HepG2 (cell line): ENCODE measurements around the gene RETREG2. TPM values are rescaled to one million over a fixed set of nuclear protein-coding genes. Genes with fewer than 3 reads are reported as not detected.

Source experiments
- ARID2 ChIP-seq: sonication (generic); formaldehyde crosslinking; IDR thresholded peaks from 2 replicates; pipeline ENCODE4 v1.8.1; 2022; ENCODE audit warnings: mild to moderate bottlenecking, missing genetic modification reagents, borderline replicate concordance
- BRCA1 ChIP-seq: sonication (generic); formaldehyde crosslinking; IDR thresholded peaks from 2 replicates; pipeline ENCODE4 v1.4.0; 2020; ENCODE audit warnings: missing genetic modification reagents
- FUBP1 ChIP-seq: sonication (generic); formaldehyde crosslinking; IDR thresholded peaks from 2 replicates; pipeline ENCODE4 v1.5.1; 2020; ENCODE audit warnings: missing genetic modification reagents, mild to moderate bottlenecking, borderline replicate concordance
- KLF9 ChIP-seq: IDR thresholded peaks from 2 replicates; pipeline ENCODE4 v1.6.1; 2016; ENCODE audit warnings: low read depth
- MIER2 ChIP-seq: IDR thresholded peaks from 2 replicates; pipeline ENCODE4 v1.6.1; 2016; ENCODE audit warnings: missing biosample characterization, missing genetic modification reagents
- NFIC ChIP-seq: IDR thresholded peaks from 2 replicates; pipeline ENCODE4 v1.6.1; 2012; ENCODE audit warnings: mild to moderate bottlenecking, low read length, inconsistent platforms
- PITX1 ChIP-seq: sonication (generic); formaldehyde crosslinking; IDR thresholded peaks from 2 replicates; pipeline ENCODE4 v1.5.1; 2020; ENCODE audit warnings: mild to moderate bottlenecking, missing genetic modification reagents
- ZFP36L1 ChIP-seq: sonication (generic); formaldehyde crosslinking; IDR thresholded peaks from 2 replicates; pipeline ENCODE4 v1.8.0; 2022; ENCODE audit warnings: mild to moderate bottlenecking, missing genetic modification reagents, moderate library complexity
- ZNF12 ChIP-seq: sonication (generic); formaldehyde crosslinking; IDR thresholded peaks from 2 replicates; pipeline ENCODE4 v1.5.0; 2020; ENCODE audit warnings: missing genetic modification reagents
- ZNF292 ChIP-seq: sonication (generic); formaldehyde crosslinking; IDR thresholded peaks from 2 replicates; pipeline ENCODE4 v1.8.1; 2022; ENCODE audit warnings: mild to moderate bottlenecking, low read depth, missing genetic modification reagents, borderline replicate concordance
- ZNF629 ChIP-seq: sonication (generic); formaldehyde crosslinking; conservative IDR thresholded peaks from 2 replicates; pipeline ENCODE4 v1.5.0; 2020; ENCODE audit warnings: missing genetic modification reagents
- polyA plus RNA-seq, 8 experiments: library from polyadenylated mRNA; depleted of rRNA in 3 of 8; stranded (reverse) in 7 of 8; unstranded in 1 of 8; fragments of >200 nt; fragmentation: Illumina TruSeq in 4 of 8; extraction: Trizol in 4 of 8; gene quantifications; 2 replicates each; pipeline versions ENCODE4 v1.2.1 to v1.2.3, GENCODE V29; 2011 to 2016; ENCODE audit warnings: low read depth in 4 of 8, missing spikeins in 1 of 8, mixed read lengths in 1 of 8; ENCODE audit not compliant: insufficient read depth in 1 of 8
- total RNA-seq, 5 experiments: library from RNA; depleted of rRNA; stranded (reverse); fragments of >200 nt; fragmentation: Illumina TruSeq; extraction: Trizol; gene quantifications; 2 replicates each; pipeline ENCODE4 v1.2.3, GENCODE V29; 2016; ENCODE audit warnings: low read depth in 1 of 5
- TF ChIP-seq, protein P1 (sequence below): sonication (generic); formaldehyde crosslinking; IDR thresholded peaks from 2 replicates; pipeline ENCODE4 v1.4.0; 2020; ENCODE audit warnings: mild to moderate bottlenecking, missing genetic modification reagents

The RETREG2 gene
- total and polyA plus RNA-seq, 2 of the 13 experiments (the other 11 are each of a cell fraction or from before 2014, with no cell fraction given), result 86.0 to 134 TPM

DNA sequence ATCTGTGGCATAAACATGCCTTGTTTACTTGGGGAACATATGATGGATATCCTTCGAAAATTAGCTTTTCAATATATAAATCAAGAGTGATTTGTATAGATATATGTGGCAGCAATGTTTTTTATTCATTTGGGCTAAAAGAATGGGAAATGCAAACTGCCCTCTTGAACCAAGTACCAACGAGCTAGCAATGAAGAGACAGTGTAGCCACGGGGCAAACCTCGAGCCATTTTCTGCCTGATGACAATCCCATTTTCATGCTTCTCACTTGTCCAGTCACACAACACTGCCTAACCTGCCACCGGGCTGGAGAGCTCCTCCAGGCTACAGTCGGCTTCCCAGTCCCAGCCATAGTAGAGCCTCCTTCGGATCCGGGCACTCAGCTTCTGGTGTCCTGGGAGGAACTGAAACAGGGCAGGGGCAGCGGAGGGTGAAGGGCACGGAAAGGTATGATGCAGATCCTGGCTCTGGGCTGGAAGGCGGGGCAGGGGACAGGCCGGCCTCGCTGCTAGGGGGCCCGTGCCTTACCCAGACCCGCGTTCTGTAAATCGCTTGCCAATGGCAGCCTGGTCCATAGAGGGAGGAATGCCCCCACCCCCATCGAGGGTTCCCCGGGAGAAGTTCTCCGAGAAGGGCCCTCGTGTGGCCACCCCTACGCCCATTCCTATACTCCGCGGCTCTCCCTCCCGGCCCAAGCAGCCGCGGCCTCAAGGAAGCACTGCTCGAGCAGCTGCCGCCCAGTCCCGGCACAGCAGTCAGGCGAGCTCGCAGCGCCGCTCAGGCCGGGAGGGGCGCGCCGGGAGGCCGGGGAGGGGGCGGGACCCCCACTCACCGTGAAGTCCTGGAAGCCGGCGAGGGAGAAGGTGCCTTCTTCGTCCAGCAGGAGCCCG, 1.9 kb upstream of the RETREG2 start (continued):
- TF ChIP-seq MIER2 (CRISPR knock-in tag), result no peak
- TF ChIP-seq, protein P1, sequence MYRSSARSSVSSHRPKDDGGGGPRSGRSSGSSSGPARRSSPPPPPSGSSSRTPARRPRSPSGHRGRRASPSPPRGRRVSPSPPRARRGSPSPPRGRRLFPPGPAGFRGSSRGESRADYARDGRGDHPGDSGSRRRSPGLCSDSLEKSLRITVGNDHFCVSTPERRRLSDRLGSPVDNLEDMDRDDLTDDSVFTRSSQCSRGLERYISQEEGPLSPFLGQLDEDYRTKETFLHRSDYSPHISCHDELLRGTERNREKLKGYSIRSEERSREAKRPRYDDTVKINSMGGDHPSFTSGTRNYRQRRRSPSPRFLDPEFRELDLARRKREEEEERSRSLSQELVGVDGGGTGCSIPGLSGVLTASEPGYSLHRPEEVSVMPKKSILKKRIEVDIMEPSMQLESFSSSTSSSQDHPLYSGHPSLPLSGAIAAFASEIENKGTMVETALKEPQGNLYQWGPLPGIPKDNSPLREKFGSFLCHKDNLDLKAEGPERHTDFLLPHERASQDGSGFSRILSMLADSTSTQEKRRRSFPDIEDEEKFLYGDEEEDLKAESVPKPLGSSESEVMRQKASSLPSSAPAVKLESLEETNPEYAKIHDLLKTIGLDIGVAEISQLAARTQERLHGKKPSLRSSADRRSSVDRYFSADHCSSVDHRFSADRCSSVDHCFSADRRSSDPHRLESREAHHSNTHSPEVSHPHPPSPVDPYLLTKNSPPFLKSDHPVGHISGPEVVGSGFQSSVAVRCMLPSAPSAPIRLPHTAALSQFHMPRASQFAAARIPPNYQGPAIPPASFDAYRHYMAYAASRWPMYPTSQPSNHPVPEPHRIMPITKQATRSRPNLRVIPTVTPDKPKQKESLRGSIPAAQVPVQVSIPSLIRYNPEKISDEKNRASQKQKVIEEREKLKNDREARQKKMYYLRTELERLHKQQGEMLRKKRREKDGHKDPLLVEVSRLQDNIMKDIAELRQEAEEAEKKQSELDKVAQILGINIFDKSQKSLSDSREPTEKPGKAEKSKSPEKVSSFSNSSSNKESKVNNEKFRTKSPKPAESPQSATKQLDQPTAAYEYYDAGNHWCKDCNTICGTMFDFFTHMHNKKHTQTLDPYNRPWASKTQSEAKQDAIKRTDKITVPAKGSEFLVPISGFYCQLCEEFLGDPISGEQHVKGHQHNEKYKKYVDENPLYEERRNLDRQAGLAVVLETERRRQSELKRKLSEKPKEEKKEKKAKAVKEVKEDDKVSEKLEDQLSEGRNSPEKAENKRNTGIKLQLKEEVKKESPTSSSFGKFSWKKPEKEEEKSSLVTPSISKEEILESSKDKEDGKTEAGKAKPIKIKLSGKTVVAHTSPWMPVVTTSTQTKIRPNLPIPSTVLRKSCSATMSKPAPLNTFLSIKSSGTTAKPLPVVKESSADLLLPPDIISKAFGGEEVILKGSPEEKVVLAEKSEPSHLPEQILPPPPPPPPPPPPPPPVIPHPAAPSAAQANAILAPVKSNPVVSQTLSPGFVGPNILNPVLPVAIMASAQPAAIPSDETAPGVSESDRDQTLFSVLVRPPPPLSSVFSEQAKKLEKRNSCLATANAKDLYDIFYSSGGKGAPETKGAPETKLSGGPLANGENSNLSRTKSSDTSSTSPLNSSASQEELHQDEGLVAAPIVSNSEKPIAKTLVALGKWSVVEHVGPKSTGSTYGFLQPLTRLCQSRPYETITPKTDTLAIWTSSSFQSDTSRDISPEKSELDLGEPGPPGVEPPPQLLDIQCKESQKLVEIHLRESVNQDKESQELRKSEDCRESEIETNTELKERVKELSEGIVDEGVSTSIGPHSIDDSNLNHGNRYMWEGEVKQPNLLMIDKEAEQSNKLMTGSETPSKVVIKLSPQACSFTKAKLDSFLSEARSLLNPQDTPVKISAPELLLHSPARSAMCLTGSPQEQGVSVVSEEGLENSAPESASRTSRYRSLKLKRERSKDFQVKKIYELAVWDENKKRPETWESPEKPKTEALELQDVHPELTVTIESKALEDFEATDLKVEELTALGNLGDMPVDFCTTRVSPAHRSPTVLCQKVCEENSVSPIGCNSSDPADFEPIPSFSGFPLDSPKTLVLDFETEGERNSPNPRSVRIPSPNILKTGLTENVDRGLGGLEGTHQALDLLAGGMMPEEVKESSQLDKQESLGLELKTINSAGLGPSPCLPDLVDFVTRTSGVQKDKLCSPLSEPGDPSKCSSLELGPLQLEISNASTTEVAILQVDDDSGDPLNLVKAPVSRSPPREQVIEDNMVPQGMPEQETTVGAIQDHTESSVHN (CRISPR knock-in tag), result peak; percentile 9; the same call in 1 of the 2 replicates
- peak; percentile 51; the same call in 1 of the 2 replicates for TF ChIP-seq ZNF292 (CRISPR knock-in tag)
- TF ChIP-seq NFIC, result no peak
- no peak; the same call in 1 of the 2 replicates for TF ChIP-seq PITX1 (CRISPR knock-in tag)
- TF ChIP-seq ZNF629 (CRISPR knock-in tag), result no peak
- no peak for TF ChIP-seq ZFP36L1 (CRISPR knock-in tag)
- TF ChIP-seq BRCA1, result no peak
- 0 out of 2 replicates have a peak, but pooled peaks have one; percentile 14 for TF ChIP-seq KLF9 (CRISPR knock-in tag)
- no peak for TF ChIP-seq FUBP1 (CRISPR knock-in tag)
- peak; percentile 80; the same call in 1 of the 2 replicates for TF ChIP-seq ARID2 (CRISPR knock-in tag)
- peak; percentile 18; the same call in 1 of the 2 replicates for TF ChIP-seq ZNF12
